IPS-NIHi7 (cell line): ENCODE measurements around the gene SKAP2.

Experiments used
- DNase-seq: peaks from one replicate; pipeline ENCODE4 v3.0.0; 2012; ENCODE audit warnings: mixed read lengths; ENCODE audit errors: extremely low spot score

SKAP2 gene

GRCh38 chr7:26638140-26638539 is 226.2 kb downstream of the SKAP2 start:
- no peak for DNase-seq

DNA sequence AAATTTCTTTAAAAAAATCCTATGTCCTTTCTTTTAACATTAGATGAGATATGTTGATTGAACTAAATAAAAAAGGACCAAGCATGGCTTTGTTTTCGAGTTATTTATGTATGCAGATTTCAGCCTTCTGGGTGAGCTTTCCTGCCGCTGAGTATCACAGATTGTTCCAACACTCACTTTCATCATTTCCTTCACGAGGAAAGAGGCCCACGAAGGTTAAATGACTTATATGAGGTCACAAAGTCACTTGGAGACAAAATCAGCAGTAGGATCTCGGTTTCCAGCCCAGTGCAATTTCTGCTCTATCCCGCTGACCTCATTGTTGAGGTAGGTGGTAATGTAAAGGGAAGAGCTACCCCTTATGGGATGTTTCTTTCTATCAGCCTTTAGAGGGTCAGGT is 226.8 kb downstream of the SKAP2 start:
- DNase-seq = no peak

GRCh38 chr7:26636808-26637207 is 227.6 kb downstream of the SKAP2 start:
- DNase-seq = no peak

DNA sequence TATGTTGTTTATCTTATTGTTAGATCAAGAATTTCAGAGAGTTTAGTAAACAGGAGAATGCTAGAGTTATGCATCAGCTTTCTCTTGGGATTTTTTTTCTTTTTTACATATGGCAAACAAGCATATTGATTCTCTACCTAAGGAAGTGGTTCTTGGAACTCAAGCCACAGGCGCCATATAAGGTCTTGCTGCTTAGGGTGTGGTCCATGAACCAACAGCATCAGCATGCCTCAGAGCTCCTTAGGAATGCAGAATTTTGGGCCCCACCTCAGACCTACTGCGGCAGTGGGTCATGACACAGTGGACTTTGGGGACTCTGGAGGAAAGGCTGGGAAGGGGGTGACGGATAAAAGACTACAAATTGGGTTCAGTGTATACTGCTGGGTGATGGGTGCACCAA is 230.8 kb downstream of the SKAP2 start:
- DNase-seq = no peak

DNA sequence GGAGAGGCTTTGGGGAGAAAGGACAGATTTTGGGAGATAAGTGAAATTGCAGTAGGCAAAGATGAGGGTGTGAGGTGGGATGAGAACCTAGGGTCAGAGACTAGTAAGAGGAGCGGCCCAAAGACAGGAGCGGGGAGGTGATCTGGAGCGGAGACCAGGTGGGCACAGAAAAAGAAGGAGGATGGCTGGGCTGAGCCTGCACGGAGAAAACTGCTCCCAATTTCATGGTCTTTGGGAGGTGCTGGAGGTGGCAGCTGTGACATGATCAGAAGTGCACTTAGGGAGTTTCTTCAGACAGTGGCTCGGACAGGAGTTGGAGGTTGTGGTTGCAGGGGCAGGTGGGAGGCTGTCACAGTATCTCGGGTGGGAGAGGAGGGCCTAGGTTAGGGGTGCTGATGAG is 232.8 kb downstream of the SKAP2 start:
- DNase-seq = no peak

DNA sequence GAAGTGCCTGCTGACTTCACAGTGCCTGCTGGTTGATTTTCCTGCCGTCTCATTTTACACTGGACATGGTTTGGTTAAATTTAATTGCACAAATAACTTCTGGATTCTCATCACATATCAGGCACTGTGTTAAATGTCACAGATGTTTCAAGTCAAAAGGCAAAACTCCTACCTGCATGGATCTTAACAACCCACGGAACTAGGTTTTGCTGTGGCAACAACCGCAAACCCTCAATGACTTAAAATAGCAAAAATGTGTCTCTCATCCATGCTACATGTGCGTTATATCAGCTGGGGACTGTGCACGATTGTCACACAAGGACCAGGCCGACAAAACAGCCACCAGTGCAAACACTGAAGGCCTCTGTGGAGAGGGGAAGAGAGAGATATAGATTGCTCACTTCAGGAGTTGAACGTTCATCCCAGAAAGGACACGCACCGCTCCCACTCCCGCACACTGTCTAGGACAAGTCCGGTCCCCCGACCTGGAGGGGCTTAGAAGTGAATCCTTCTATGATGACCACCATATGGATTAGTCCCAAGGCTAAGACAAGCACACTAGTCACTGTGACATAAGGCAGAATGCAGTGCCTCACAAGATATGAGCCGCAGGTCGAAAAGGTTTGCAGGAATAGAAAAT is 233.3 kb downstream of the SKAP2 start:
- DNase-seq = no peak

- DNase-seq = no peak
Observed at GRCh38 chr7:26630361-26630760, 234.0 kb downstream of the SKAP2 start.

DNA sequence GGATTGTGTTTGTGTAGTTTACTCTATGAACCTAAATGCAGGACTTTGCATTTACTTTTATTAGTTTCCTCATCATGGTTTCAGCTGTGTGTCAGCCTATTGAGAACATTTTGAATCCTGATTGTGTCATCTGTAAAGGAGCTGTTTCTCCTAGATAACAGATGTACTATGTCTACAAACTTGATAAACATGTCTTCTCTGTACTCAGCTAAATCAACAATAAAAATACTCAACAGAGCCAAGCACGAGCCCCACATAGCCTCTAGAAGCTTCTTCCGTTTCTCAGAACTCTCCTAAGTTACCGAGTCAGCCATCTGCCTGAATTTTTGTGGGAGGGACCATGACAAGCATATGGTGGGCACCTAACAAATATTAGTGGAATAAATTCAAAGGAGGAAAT is 234.7 kb downstream of the SKAP2 start:
- no peak for DNase-seq

DNA sequence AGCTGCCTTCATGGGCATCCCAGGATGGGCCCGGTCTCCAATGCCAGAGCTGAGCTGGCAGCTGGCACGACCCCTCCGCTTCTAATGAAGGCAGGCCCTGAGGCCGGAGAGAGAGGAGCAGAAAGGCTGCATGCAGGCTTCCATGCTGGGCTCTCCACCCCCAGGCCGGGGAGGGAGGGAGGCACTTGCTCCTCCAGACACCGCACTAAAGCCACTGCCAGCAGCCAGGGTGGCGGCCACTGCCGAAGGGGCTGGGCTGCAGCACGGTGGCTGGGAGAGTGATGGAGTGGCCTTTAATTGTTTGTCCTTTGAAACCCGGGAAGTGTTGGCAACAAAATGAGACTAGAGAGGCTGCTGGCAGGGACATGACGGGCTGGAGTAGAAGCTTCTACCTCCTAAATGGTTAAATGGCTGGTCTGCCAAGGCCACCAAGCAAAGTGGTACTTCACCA is 236.5 kb downstream of the SKAP2 start:
- DNase-seq = no peak

GRCh38 chr7:26627221-26627620 is 237.2 kb downstream of the SKAP2 start:
- DNase-seq = no peak

DNA sequence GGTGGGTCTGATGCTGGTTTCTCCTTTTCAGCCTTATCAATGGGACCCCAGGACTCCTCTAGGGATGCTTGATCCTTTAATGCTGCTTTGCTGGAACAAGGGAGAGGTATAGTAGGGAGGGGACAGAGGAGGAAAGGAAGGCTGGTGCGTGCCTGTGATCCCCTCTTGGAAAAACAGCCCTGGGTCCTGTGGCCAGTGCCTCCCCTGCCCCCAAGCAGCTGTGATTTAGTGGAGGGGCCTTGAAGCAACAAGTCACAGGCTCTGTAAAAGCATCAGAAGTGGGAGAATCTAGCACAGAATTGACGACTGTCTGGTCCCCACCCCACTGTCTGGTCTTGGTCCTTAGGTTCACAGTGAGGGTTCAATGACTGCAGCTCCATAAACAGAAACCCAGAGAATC is 237.7 kb downstream of the SKAP2 start:
- no peak for DNase-seq

DNA sequence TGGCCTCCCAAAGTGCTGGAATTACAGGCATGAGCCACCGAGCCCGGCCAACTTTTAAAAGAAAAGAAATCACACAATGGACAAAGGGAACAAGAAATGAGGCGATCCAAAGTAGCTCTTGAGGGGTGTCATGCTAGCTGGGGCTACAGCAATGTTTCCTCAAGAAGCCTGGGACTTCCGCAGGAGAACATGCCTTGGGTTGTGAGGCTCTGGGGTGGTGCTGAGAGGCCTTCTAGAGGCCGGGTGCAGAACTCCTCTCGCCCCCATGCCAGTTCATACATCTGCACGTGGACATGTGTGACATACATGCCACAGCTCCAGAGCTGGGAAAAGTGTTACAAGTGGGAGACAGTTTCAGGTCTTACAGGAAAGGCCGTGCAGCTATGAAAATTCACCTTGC is 238.2 kb downstream of the SKAP2 start:
- DNase-seq = no peak

GRCh38 chr7:26625286-26625685 is 239.1 kb downstream of the SKAP2 start:
- DNase-seq = no peak

- no peak for DNase-seq
Observed at GRCh38 chr7:26624839-26625238, 239.6 kb downstream of the SKAP2 start.

GRCh38 chr7:26624431-26624830 is 240.0 kb downstream of the SKAP2 start:
- DNase-seq = no peak

GRCh38 chr7:26620352-26620751 is 244.0 kb downstream of the SKAP2 start:
- DNase-seq = peak; percentile 80

DNA sequence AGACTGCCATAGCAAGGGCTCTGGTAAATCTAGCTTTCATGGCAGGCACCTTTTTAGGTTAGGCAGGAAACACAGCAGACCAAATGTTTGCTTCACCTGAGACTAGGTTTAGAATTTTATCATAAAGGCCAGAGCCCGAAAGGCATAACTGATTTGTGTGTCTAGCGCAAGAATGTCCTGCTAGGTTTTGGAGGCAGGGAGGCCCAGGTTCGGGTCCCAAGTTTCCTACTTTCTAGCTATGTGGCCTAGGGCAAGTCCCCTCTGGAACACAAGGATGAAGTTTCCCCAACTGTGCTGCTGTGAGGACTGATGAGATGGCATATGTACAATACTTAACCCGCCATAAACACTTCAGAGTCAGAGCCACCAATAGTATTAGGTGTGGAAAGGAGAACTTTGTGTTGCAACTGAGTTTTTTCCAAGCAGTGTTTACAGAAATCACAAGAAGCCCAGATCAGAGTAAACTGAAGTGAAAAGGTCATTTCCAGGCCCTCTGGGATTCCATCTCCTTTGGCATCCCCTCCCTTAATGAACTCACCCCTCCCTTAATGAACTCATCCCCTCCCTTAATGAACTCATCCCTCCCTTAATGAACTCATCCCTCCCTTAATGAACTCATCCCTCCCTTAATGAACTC is 244.9 kb downstream of the SKAP2 start:
- no peak for DNase-seq

- DNase-seq = no peak
Observed at GRCh38 chr7:26618898-26619297, 245.5 kb downstream of the SKAP2 start.

GRCh38 chr7:26618449-26618848 is 245.9 kb downstream of the SKAP2 start:
- DNase-seq = no peak
